CD14-positive monocyte (primary cell): ENCODE data around the gene RALGAPA1. TPM values are rescaled to one million over a fixed set of nuclear protein-coding genes. Genes with fewer than 3 reads are reported as not detected.

Source experiments
- DNase-seq, 3 donors: peaks; one replicate each; pipeline ENCODE4 v3.0.0-alpha.2; 2011 to 2022
- H2AFZ ChIP-seq: 2 replicates; pipeline ENCODE4 v1.6.0; 2012; ENCODE audit warnings: mild to moderate bottlenecking, low read depth, low read length, inconsistent platforms; ENCODE audit not compliant: insufficient read depth, poor library complexity, severe bottlenecking
- H3K27ac ChIP-seq, 2 donors: 1 replicate in 1 of 2; 2 replicates in 1 of 2; pipeline ENCODE4 v1.5.1; 2012 to 2013; ENCODE audit warnings: low read length in 2 of 2, control low read depth in 1 of 2, inconsistent platforms in 1 of 2, low read depth in 1 of 2, mild to moderate bottlenecking in 1 of 2
- H3K27me3 ChIP-seq, 2 donors: one replicate each; pipeline versions ENCODE4 v1.6.0 to v1.6.1; 2011 to 2013; ENCODE audit warnings: low read length in 2 of 2; ENCODE audit not compliant: control insufficient read depth in 2 of 2, insufficient read depth in 2 of 2
- H3K36me3 ChIP-seq, 2 donors: replicated peaks in 1 of 2; 1 replicate in 1 of 2; 2 replicates in 1 of 2; pipeline versions ENCODE4 v1.5.1 to v1.6.1; 2012 to 2013; ENCODE audit warnings: low read length in 2 of 2, control low read depth in 1 of 2, inconsistent platforms in 1 of 2, mild to moderate bottlenecking in 1 of 2; ENCODE audit not compliant: insufficient read depth in 2 of 2, control insufficient read depth in 1 of 2
- H3K4me1 ChIP-seq, 2 donors: 1 replicate in 1 of 2; 2 replicates in 1 of 2; pipeline versions ENCODE4 v1.5.1 to v1.6.1; 2012 to 2013; ENCODE audit warnings: low read length in 2 of 2, control low read depth in 1 of 2, inconsistent platforms in 1 of 2, mild to moderate bottlenecking in 1 of 2, moderate library complexity in 1 of 2; ENCODE audit not compliant: insufficient read depth in 2 of 2, control insufficient read depth in 1 of 2
- H3K4me2 ChIP-seq: replicated peaks from 2 replicates; pipeline ENCODE3; 2012; ENCODE audit warnings: low read length, moderate library complexity, mild to moderate bottlenecking; ENCODE audit not compliant: poor library complexity, severe bottlenecking; ENCODE audit errors: extremely low read depth
- H3K4me3 ChIP-seq, 3 experiments: fragments of 200-600 bp in 1 of 3; sonication (generic) in 1 of 3; replicated peaks in 1 of 3; 1 replicate in 2 of 3; 2 replicates in 1 of 3; pipeline ENCODE4 v1.5.1; 2011 to 2013; ENCODE audit warnings: low read length in 3 of 3, mild to moderate bottlenecking in 3 of 3, control low read depth in 2 of 3, low read depth in 2 of 3, inconsistent platforms in 1 of 3, moderate library complexity in 1 of 3
- H3K79me2 ChIP-seq: 2 replicates; pipeline ENCODE4 v1.6.0; 2012; ENCODE audit warnings: mild to moderate bottlenecking, control low read depth, inconsistent platforms, low read length, moderate library complexity; ENCODE audit not compliant: insufficient read depth
- H3K9ac ChIP-seq: 2 replicates; pipeline ENCODE4 v1.6.0; 2017; ENCODE audit warnings: low read length, mild to moderate bottlenecking; ENCODE audit not compliant: insufficient read depth, poor library complexity, severe bottlenecking
- H3K9me3 ChIP-seq, 2 donors: replicated peaks in 1 of 2; 1 replicate in 1 of 2; 2 replicates in 1 of 2; pipeline versions ENCODE4 v1.5.1 to v1.6.1; 2012 to 2013; ENCODE audit warnings: low read length in 2 of 2, control low read depth in 1 of 2; ENCODE audit not compliant: control insufficient read depth in 1 of 2, insufficient read depth in 1 of 2
- H4K20me1 ChIP-seq: 2 replicates; pipeline ENCODE4 v1.6.0; 2012; ENCODE audit warnings: mild to moderate bottlenecking, low read length, control low read depth, moderate library complexity; ENCODE audit not compliant: insufficient read depth
- H3K27ac Mint-ChIP-seq, 7 donors: one replicate each; pipeline ENCODE4 v1.8.0; 2020; ENCODE audit warnings: mild to moderate bottlenecking in 7 of 7, mixed read lengths in 7 of 7, moderate library complexity in 6 of 7, inconsistent platforms in 2 of 7
- H3K27me3 Mint-ChIP-seq, 3 donors: one replicate each; pipeline ENCODE4 v1.8.0; 2021 to 2022; ENCODE audit warnings: low read depth in 3 of 3, mild to moderate bottlenecking in 3 of 3, mixed read lengths in 3 of 3, moderate library complexity in 3 of 3, inconsistent platforms in 1 of 3
- H3K36me3 Mint-ChIP-seq, 2 donors: one replicate each; pipeline ENCODE4 v1.8.0; 2020; ENCODE audit warnings: mixed read lengths in 2 of 2, inconsistent platforms in 1 of 2, mild to moderate bottlenecking in 1 of 2
- H3K4me1 Mint-ChIP-seq: one replicate; pipeline ENCODE4 v1.8.0; 2020; ENCODE audit warnings: mild to moderate bottlenecking, mixed read lengths
- H3K4me3 Mint-ChIP-seq, 2 donors: one replicate each; pipeline ENCODE4 v1.8.0; 2020; ENCODE audit warnings: mild to moderate bottlenecking in 2 of 2, mixed read lengths in 2 of 2, moderate library complexity in 1 of 2
- H3K9me3 Mint-ChIP-seq, 7 donors: one replicate each; pipeline ENCODE4 v1.8.0; 2020 to 2022; ENCODE audit warnings: mixed read lengths in 7 of 7, mild to moderate bottlenecking in 6 of 7, moderate library complexity in 6 of 7, inconsistent platforms in 2 of 7
- WGBS: methylation state at CpG from one replicate; pipeline ENCODE4 v1.1.5; 2013; ENCODE audit warnings: missing lambda C conversion rate; ENCODE audit not compliant: insufficient coverage; 5-methylcytosine and 5-hydroxymethylcytosine counted together
- intact Hi-C, 2 donors: fragments of 100-400 bp; cut with micrococcal nuclease; formaldehyde crosslinking; loops; one replicate each; pipeline versions ENCODE4 v1.15.0 to v1.15.1; 2023
- polyA plus RNA-seq, 3 donors: library from polyadenylated mRNA; depleted of rRNA in 1 of 3; unstranded in 2 of 3; stranded (reverse) in 1 of 3; fragments of 300-500 nt in 2 of 3; fragments of >200 nt in 1 of 3; fragmentation: Illumina TruSeq in 2 of 3; gene quantifications; 1 replicate in 2 of 3; 2 replicates in 1 of 3; pipeline ENCODE4 v1.2.3, GENCODE V29; 2012 to 2021
- TF ChIP-seq, protein P1 (sequence below): fragments of 200-600 bp; IDR thresholded peaks from one replicate; pipeline ENCODE4 v1.8.0; 2022; ENCODE audit warnings: antibody characterized with exemption, mild to moderate bottlenecking

The RALGAPA1 gene
- polyA plus RNA-seq, 3 donors = 3.2 to 7.4 (median 4.1) TPM

DNA sequence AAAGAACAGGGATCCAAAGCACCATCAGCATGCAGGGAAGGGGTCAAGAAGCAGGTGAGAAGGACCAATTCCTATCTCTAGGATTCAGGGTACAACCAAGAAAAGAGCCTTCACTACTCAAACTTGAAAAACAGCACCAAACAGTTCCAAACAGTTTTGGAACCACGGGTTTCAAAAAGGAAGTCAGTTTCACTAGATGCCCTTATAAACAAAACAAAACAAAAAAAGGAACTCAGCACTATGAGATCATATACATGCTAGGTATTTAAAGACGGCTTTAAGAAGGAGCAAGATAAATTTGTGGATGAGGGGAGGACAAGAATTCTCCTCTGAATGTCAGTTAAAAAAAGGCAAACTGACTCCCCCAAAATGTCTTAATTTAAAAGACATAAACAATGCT, 269.1 kb downstream of the RALGAPA1 start:
- peaks cover 2% of the 10 kb centered on the region for H3K4me1 Mint-ChIP-seq
- no peak overlapping the region for H3K27ac Mint-ChIP-seq
- Histone ChIP-seq H2AFZ (no peak overlapping the region), H3K9me3 (peaks cover 0 to 14% of the 10 kb centered on the region in 2 donors), H3K27ac (no peak overlapping the region), H3K4me1 (peaks cover 0 to 8% of the 10 kb centered on the region in 2 donors), H4K20me1 (no peaks in the 10 kb centered on the region), H3K4me2 (no peak overlapping the region), H3K36me3 (no peaks in the 10 kb centered on the region), H3K9ac (no peak overlapping the region), H3K79me2 (no peaks in the 10 kb centered on the region), H3K4me3 (no peak overlapping the region), H3K27me3 (peaks cover 14 to 17% of the 10 kb centered on the region in 2 donors)
- no CpG with 5 or more reads among the region's 2 CpGs for WGBS
- peaks cover 5 to 9% of the 10 kb centered on the region in 2 donors for H3K36me3 Mint-ChIP-seq
- DNase-seq = no peak
- TF ChIP-seq, protein P1, sequence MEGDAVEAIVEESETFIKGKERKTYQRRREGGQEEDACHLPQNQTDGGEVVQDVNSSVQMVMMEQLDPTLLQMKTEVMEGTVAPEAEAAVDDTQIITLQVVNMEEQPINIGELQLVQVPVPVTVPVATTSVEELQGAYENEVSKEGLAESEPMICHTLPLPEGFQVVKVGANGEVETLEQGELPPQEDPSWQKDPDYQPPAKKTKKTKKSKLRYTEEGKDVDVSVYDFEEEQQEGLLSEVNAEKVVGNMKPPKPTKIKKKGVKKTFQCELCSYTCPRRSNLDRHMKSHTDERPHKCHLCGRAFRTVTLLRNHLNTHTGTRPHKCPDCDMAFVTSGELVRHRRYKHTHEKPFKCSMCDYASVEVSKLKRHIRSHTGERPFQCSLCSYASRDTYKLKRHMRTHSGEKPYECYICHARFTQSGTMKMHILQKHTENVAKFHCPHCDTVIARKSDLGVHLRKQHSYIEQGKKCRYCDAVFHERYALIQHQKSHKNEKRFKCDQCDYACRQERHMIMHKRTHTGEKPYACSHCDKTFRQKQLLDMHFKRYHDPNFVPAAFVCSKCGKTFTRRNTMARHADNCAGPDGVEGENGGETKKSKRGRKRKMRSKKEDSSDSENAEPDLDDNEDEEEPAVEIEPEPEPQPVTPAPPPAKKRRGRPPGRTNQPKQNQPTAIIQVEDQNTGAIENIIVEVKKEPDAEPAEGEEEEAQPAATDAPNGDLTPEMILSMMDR = no peak
- intact Hi-C loops = no loop called here
- no peak overlapping the region for H3K4me3 Mint-ChIP-seq
- peaks cover 0 to 7% (median 1%) of the 10 kb centered on the region in 7 donors for H3K9me3 Mint-ChIP-seq
- H3K27me3 Mint-ChIP-seq = peaks cover 17 to 21% (median 21%) of the 10 kb centered on the region in 3 donors

DNA sequence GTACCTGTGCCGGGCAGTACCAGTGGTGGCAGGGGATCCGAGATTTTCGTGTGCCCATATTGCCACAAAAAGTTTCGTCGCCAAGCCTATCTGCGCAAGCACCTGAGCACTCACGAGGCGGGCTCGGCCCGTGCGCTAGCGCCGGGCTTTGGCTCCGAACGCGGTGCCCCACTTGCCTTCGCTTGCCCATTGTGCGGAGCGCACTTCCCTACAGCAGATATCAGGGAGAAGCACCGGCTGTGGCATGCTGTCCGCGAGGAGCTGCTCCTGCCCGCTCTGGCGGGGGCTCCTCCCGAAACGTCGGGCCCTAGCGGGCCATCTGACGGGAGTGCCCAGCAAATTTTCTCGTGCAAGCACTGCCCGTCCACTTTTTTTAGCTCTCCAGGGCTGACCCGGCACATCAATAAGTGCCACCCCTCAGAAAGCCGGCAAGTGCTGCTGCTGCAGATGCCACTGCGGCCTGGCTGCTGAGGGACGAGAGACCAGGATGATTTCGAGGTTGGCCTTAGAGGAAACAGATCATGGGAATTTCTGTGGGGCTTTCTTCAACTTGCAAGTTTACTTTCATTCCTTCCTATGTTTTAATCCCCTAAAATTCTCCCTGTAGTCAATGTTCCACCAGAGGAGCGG, 273.5 kb downstream of the RALGAPA1 start:
- peaks cover 12 to 28% of the 10 kb centered on the region in 2 donors for H3K4me1 ChIP-seq
- intact Hi-C loops = no loop called here
- Mint-ChIP-seq H3K4me1 (peaks cover 13% of the 10 kb centered on the region), H3K4me3 (peak overlapping the region in 1 of 2 donors; percentile 65), H3K9me3 (peaks cover 0 to 16% (median 2%) of the 10 kb centered on the region in 7 donors), H3K27ac (no peak overlapping the region), H3K36me3 (peaks cover 5 to 12% of the 10 kb centered on the region in 2 donors), H3K27me3 (peaks cover 51 to 60% (median 55%) of the 10 kb centered on the region in 3 donors)
- no peaks in the 10 kb centered on the region for H3K79me2 ChIP-seq
- no peak overlapping the region for H3K9ac ChIP-seq
- peaks cover 48 to 57% of the 10 kb centered on the region in 2 donors for H3K27me3 ChIP-seq
- H4K20me1 ChIP-seq = no peaks in the 10 kb centered on the region
- WGBS = 10% methylated on average over 34 of the region's 37 CpGs
- TF ChIP-seq, protein P1 = no peak
- H3K4me3 ChIP-seq = no peak overlapping the region
- no peaks in the 10 kb centered on the region for H3K36me3 ChIP-seq
- no peak overlapping the region for H3K27ac ChIP-seq
- H2AFZ ChIP-seq = no peak overlapping the region
- H3K9me3 ChIP-seq = peaks cover 0 to 36% of the 10 kb centered on the region in 2 donors
- peak overlapping the region; percentile 82 for H3K4me2 ChIP-seq
- no peak for DNase-seq
